PC-3 (cell line): Measurements from ENCODE around the gene SH3GL3.

Experiments used
- EZH2 ChIP-seq: fragments of 300-600 bp; sonication (generic); IDR thresholded peaks from one replicate; pipeline ENCODE4 v1.6.1; 2017; ENCODE audit warnings: antibody characterized with exemption, mild to moderate bottlenecking, low read length; ENCODE audit not compliant: unreplicated experiment
- EZH2phosphoT487 ChIP-seq: fragments of 300-600 bp; sonication (generic); IDR thresholded peaks from 2 replicates; pipeline ENCODE4 v1.6.1; 2018; ENCODE audit warnings: mild to moderate bottlenecking, antibody characterized with exemption, low read length, borderline replicate concordance
- TF ChIP-seq, protein P1 (sequence below): fragments of 300-600 bp; sonication (generic); conservative IDR thresholded peaks from 2 replicates; pipeline ENCODE4 v1.5.1; 2017; ENCODE audit warnings: antibody characterized with exemption, low read depth, mild to moderate bottlenecking, low read length

DNA sequence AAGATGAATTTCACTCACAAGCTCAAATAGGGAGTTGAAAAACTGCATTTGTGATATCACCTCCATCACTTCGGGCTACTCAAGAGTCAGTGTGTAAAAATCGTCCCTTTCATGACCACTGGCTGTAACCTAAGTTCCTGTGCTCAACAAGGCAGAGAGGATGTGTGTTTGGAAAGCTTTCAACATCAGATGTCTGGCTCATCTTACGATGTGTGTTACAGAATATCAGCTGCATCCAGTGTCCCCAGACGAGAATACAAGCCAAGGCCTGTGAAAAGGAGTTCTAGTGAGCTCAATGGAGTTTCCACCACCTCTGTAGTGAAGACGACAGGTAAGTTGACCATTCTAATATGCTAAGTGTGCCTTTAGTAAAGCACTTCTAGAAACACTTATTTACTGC, 141.3 kb downstream of the SH3GL3 start:
- TF ChIP-seq, protein P1, sequence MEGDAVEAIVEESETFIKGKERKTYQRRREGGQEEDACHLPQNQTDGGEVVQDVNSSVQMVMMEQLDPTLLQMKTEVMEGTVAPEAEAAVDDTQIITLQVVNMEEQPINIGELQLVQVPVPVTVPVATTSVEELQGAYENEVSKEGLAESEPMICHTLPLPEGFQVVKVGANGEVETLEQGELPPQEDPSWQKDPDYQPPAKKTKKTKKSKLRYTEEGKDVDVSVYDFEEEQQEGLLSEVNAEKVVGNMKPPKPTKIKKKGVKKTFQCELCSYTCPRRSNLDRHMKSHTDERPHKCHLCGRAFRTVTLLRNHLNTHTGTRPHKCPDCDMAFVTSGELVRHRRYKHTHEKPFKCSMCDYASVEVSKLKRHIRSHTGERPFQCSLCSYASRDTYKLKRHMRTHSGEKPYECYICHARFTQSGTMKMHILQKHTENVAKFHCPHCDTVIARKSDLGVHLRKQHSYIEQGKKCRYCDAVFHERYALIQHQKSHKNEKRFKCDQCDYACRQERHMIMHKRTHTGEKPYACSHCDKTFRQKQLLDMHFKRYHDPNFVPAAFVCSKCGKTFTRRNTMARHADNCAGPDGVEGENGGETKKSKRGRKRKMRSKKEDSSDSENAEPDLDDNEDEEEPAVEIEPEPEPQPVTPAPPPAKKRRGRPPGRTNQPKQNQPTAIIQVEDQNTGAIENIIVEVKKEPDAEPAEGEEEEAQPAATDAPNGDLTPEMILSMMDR: no peak
- TF ChIP-seq EZH2 (no peak), EZH2phosphoT487 (no peak)
